Measurements from ENCODE around the gene FHOD3. TPM values are rescaled to one million over a fixed set of nuclear protein-coding genes. Genes with fewer than 3 reads are reported as not detected.

Gene FHOD3
- total RNA-seq, 1 experiment from 2014 or later, result 18.1 TPM

- H3K36me3 ChIP-seq (ENCODE audit: low read depth, low read length), result no peaks in the 10 kb centered on the region
- CTCF ChIA-PET, result no interaction called here
- H3K9me2 ChIP-seq (replicated peaks; ENCODE audit: low read length), result no peaks in the 10 kb centered on the region
- H4K20me1 ChIP-seq (ENCODE audit: low read length), result no peaks in the 10 kb centered on the region
- no peak overlapping the region for H3K9ac ChIP-seq (ENCODE audit: low read length)
- H3K27me3 ChIP-seq (ENCODE audit: low read length), result no peaks in the 10 kb centered on the region
- no peak overlapping the region for H3K4me2 ChIP-seq (ENCODE audit: low read length)
- intact Hi-C loops (cut with micrococcal nuclease), result no loop called here
- H3K27ac ChIP-seq (ENCODE audit: low read length), result no peak overlapping the region
- ATAC-seq (no peak), DNase-seq (no peak)
- H3K79me2 ChIP-seq (ENCODE audit: low read length), result no peaks in the 10 kb centered on the region
- no peak overlapping the region for H3K4me3 ChIP-seq (ENCODE audit: low read length)
- TF ChIP-seq EZH2 (IDR thresholded peaks at IDR 0.05; ENCODE audit: low read length, unreplicated experiment), result no peak
- TF ChIP-seq EZH2phosphoT487 (IDR thresholded peaks at IDR 0.05; ENCODE audit: borderline replicate concordance, low read length), result no peak
- TF ChIP-seq CTCF (conservative IDR thresholded peaks at IDR 0.05; ENCODE audit: low read depth, low read length), result no peak
- H3F3A ChIP-seq (ENCODE audit: low read length, unreplicated experiment), result no peaks in the 10 kb centered on the region
- no TSS peak for BruUV-seq (replicated peaks)
- no peaks in the 10 kb centered on the region for H3K9me3 ChIP-seq (ENCODE audit: low read length)
- POLR2A ChIA-PET (ENCODE audit: unreplicated experiment), result no interaction called here
- H3K4me1 ChIP-seq (ENCODE audit: insufficient read depth, low read length), result peaks cover 7% of the 10 kb centered on the region
- H2AFZ ChIP-seq (ENCODE audit: low read length), result no peak overlapping the region
Observed at GRCh38 chr18:36702401-36703013, 405.0 kb downstream of the FHOD3 start.

GRCh38 chr18:36704156-36704555 lies 406.6 kb downstream of the FHOD3 start:
- intact Hi-C loops (cut with micrococcal nuclease), result no loop called here
- ChIA-PET POLR2A (ENCODE audit: unreplicated experiment) (no interaction called here), CTCF (no interaction called here)
- no peak for DNase-seq
- Histone ChIP-seq H3K79me2 (ENCODE audit: low read length) (no peaks in the 10 kb centered on the region), H3K4me3 (ENCODE audit: low read length) (no peak overlapping the region), H2AFZ (ENCODE audit: low read length) (no peak overlapping the region), H4K20me1 (ENCODE audit: low read length) (no peaks in the 10 kb centered on the region), H3K27me3 (ENCODE audit: low read length) (no peaks in the 10 kb centered on the region), H3K4me2 (ENCODE audit: low read length) (no peak overlapping the region), H3K9me3 (ENCODE audit: low read length) (no peaks in the 10 kb centered on the region), H3F3A (ENCODE audit: low read length, unreplicated experiment) (no peaks in the 10 kb centered on the region), H3K4me1 (ENCODE audit: insufficient read depth, low read length) (no peaks in the 10 kb centered on the region), H3K36me3 (ENCODE audit: low read depth, low read length) (no peaks in the 10 kb centered on the region), H3K9me2 (replicated peaks; ENCODE audit: low read length) (no peaks in the 10 kb centered on the region), H3K27ac (ENCODE audit: low read length) (no peak overlapping the region), H3K9ac (ENCODE audit: low read length) (no peak overlapping the region)
- BruUV-seq (replicated peaks), result no TSS peak
- TF ChIP-seq CTCF (conservative IDR thresholded peaks at IDR 0.05; ENCODE audit: low read depth, low read length) (no peak), EZH2phosphoT487 (IDR thresholded peaks at IDR 0.05; ENCODE audit: borderline replicate concordance, low read length) (no peak), EZH2 (IDR thresholded peaks at IDR 0.05; ENCODE audit: low read length, unreplicated experiment) (no peak)
- no peak for ATAC-seq

- Histone ChIP-seq H4K20me1 (ENCODE audit: low read length) (no peaks in the 10 kb centered on the region), H3K4me1 (ENCODE audit: insufficient read depth, low read length) (peaks cover 4% of the 10 kb centered on the region; the same call in 1 of the 2 replicates), H2AFZ (ENCODE audit: low read length) (no peak overlapping the region), H3K4me3 (ENCODE audit: low read length) (no peak overlapping the region), H3K79me2 (ENCODE audit: low read length) (no peaks in the 10 kb centered on the region), H3K9me3 (ENCODE audit: low read length) (no peaks in the 10 kb centered on the region), H3K36me3 (ENCODE audit: low read depth, low read length) (no peaks in the 10 kb centered on the region), H3K27me3 (ENCODE audit: low read length) (no peaks in the 10 kb centered on the region), H3K9me2 (replicated peaks; ENCODE audit: low read length) (no peaks in the 10 kb centered on the region), H3K27ac (ENCODE audit: low read length) (no peak overlapping the region), H3K4me2 (ENCODE audit: low read length) (no peak overlapping the region), H3K9ac (ENCODE audit: low read length) (no peak overlapping the region), H3F3A (ENCODE audit: low read length, unreplicated experiment) (no peaks in the 10 kb centered on the region)
- ATAC-seq, result peak; percentile 37; the same call in 1 of the 2 replicates
- intact Hi-C loops (cut with micrococcal nuclease), result no loop called here
- ChIA-PET CTCF (no interaction called here), POLR2A (ENCODE audit: unreplicated experiment) (no interaction called here)
- peak; percentile 2 for DNase-seq
- TF ChIP-seq EZH2 (IDR thresholded peaks at IDR 0.05; ENCODE audit: low read length, unreplicated experiment), result no peak
- no peak for TF ChIP-seq EZH2phosphoT487 (IDR thresholded peaks at IDR 0.05; ENCODE audit: borderline replicate concordance, low read length)
- TF ChIP-seq CTCF (conservative IDR thresholded peaks at IDR 0.05; ENCODE audit: low read depth, low read length), result no peak
- no TSS peak for BruUV-seq (replicated peaks)
Observed at GRCh38 chr18:36706134-36706881, 408.8 kb downstream of the FHOD3 start.
